Mucosa of stomach (tissue), 1 donor: Measurements from ENCODE around the gene ROBO2.

ENCODE experiments used
- H3K27me3 ChIP-seq: one replicate; pipeline ENCODE4 v1.7.0; 2013; ENCODE audit warnings: mild to moderate bottlenecking, low read length; ENCODE audit not compliant: control insufficient read depth, insufficient read depth
- H3K36me3 ChIP-seq: one replicate; pipeline ENCODE4 v1.7.0; 2013; ENCODE audit warnings: low read length; ENCODE audit not compliant: control insufficient read depth, insufficient read depth
- H3K4me1 ChIP-seq: one replicate; pipeline ENCODE4 v1.7.0; 2013; ENCODE audit warnings: mild to moderate bottlenecking, low read length; ENCODE audit not compliant: control insufficient read depth, insufficient read depth
- H3K4me3 ChIP-seq: one replicate; pipeline ENCODE4 v1.7.0; 2013; ENCODE audit warnings: low read length
- H3K9ac ChIP-seq: one replicate; pipeline ENCODE4 v1.7.0; 2013; ENCODE audit warnings: mild to moderate bottlenecking, low read length, moderate library complexity
- H3K9me3 ChIP-seq: one replicate; pipeline ENCODE4 v1.7.0; 2013; ENCODE audit warnings: mild to moderate bottlenecking, low read length, moderate library complexity; ENCODE audit not compliant: control insufficient read depth
- donor health status: Pancreatic carcinoma.

ROBO2 gene

DNA sequence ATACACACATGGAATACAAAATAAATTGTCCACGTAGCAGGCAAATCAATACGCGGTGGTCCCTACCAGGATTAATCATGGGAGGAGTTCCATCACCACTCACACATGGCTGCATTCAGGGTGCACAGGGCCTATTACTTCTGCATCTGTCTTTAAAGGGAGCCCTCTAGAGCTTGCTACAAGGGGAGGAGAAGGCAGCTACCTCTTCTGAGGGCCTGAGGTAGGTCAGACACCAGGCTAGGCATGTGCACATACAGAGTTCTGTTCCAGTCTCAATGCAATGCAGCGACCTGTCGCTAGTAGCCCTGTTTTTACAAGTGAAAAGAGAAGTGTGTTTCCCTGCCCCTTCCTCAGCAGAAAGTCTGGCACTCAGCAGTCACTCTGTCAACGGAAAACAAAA is 102.7 kb downstream of the ROBO2 start:
- Histone ChIP-seq H3K9me3 (no peaks in the 10 kb centered on the region), H3K27me3 (no peaks in the 10 kb centered on the region), H3K4me3 (no peak overlapping the region), H3K9ac (no peak overlapping the region), H3K36me3 (no peaks in the 10 kb centered on the region), H3K4me1 (no peaks in the 10 kb centered on the region)

DNA sequence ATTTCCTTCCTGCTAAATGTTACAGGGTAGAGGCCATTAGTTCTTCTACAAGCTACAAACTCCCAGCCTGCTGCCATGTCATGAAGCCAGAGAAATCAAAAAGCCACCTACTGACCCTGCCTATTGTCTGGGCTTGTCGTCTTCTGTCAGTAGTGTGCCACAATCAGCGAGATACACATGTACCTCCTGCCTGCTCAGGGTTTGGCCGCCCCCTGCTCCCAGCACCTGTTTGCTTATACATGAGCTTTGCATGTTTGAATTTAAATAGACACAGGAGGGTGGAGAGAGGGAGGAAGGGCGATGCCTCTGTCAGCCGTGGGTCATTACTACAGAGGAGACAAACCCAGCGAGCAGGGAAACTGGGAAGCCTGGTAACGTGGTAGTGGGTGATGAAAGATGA is 106.1 kb downstream of the ROBO2 start:
- H3K9me3 ChIP-seq, result no peaks in the 10 kb centered on the region
- H3K27me3 ChIP-seq, result no peaks in the 10 kb centered on the region
- no peaks in the 10 kb centered on the region for H3K36me3 ChIP-seq
- no peak overlapping the region for H3K9ac ChIP-seq
- H3K4me1 ChIP-seq, result no peaks in the 10 kb centered on the region
- no peak overlapping the region for H3K4me3 ChIP-seq

- Histone ChIP-seq H3K4me3 (no peak overlapping the region), H3K36me3 (no peaks in the 10 kb centered on the region), H3K27me3 (no peaks in the 10 kb centered on the region), H3K4me1 (no peaks in the 10 kb centered on the region), H3K9ac (no peak overlapping the region), H3K9me3 (no peaks in the 10 kb centered on the region)
These were observed 108.1 kb downstream of the ROBO2 start for GRCh38 chr3:77147836-77148578.

GRCh38 chr3:77149382-77149781 is 109.5 kb downstream of the ROBO2 start:
- no peak overlapping the region for H3K9ac ChIP-seq
- H3K4me3 ChIP-seq, result no peak overlapping the region
- no peaks in the 10 kb centered on the region for H3K4me1 ChIP-seq
- no peaks in the 10 kb centered on the region for H3K9me3 ChIP-seq
- no peaks in the 10 kb centered on the region for H3K36me3 ChIP-seq
- no peaks in the 10 kb centered on the region for H3K27me3 ChIP-seq

- H3K27me3 ChIP-seq, result no peaks in the 10 kb centered on the region
- H3K36me3 ChIP-seq, result no peaks in the 10 kb centered on the region
- H3K9me3 ChIP-seq, result no peaks in the 10 kb centered on the region
- H3K4me1 ChIP-seq, result no peaks in the 10 kb centered on the region
- H3K4me3 ChIP-seq, result no peak overlapping the region
- no peak overlapping the region for H3K9ac ChIP-seq
These were observed 110.1 kb downstream of the ROBO2 start for GRCh38 chr3:77150028-77150427.

DNA sequence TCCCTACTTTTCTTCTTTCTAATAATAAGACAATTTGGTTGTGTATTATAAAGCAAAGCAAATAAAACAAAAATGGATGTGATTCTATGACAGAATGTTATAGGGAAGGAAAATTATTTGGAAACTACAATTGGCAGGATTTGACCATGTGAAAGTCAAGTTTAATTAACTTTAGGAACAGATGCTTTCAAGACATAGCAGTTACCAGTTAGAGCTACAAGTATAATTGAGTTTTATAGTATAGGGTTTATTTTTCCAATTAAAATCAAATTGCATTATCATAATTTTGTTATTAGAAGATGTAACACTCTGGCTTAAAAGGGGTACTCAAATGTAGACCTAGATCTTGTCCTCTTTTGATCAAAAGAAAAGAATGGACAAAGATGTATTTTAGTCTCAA is 110.9 kb downstream of the ROBO2 start:
- H3K9me3 ChIP-seq, result no peaks in the 10 kb centered on the region
- H3K4me3 ChIP-seq, result no peak overlapping the region
- no peaks in the 10 kb centered on the region for H3K4me1 ChIP-seq
- no peak overlapping the region for H3K9ac ChIP-seq
- no peaks in the 10 kb centered on the region for H3K27me3 ChIP-seq
- H3K36me3 ChIP-seq, result no peaks in the 10 kb centered on the region

GRCh38 chr3:77158730-77159581 is 119.1 kb downstream of the ROBO2 start:
- Histone ChIP-seq H3K4me3 (no peak overlapping the region), H3K27me3 (no peaks in the 10 kb centered on the region)

GRCh38 chr3:77160931-77161497 is 121.1 kb downstream of the ROBO2 start:
- Histone ChIP-seq H3K36me3 (no peaks in the 10 kb centered on the region), H3K9ac (no peak overlapping the region), H3K27me3 (no peaks in the 10 kb centered on the region), H3K9me3 (no peaks in the 10 kb centered on the region), H3K4me1 (no peaks in the 10 kb centered on the region), H3K4me3 (no peak overlapping the region)

More at GRCh38 chr3:77158730-77159581, 119.1 kb downstream of the ROBO2 start:
- no peaks in the 10 kb centered on the region for H3K36me3 ChIP-seq
- no peak overlapping the region for H3K9ac ChIP-seq
- H3K9me3 ChIP-seq, result no peaks in the 10 kb centered on the region
- H3K4me1 ChIP-seq, result no peaks in the 10 kb centered on the region

DNA sequence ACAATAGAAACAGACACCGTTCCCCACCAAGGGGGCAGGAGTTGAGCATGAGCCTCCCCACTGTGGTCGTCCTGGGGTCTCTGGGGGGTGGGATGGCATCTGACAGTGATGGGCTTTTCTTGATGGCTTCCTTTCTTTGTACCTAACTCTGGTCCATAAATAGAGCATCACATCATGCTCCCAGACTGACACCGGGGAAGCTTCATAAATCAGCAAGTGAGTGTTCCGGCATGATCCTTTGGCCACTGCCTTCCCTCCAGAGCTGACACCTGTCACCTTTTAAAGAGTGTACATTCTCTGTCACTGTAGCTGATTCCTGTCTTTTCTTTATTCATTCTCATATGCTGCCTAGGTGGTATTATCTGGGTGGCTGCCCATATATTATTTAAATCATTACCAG is 129.9 kb downstream of the ROBO2 start:
- no peaks in the 10 kb centered on the region for H3K4me1 ChIP-seq
- no peak overlapping the region for H3K9ac ChIP-seq
- H3K27me3 ChIP-seq, result no peaks in the 10 kb centered on the region
- H3K4me3 ChIP-seq, result no peak overlapping the region
- H3K9me3 ChIP-seq, result no peaks in the 10 kb centered on the region
- no peaks in the 10 kb centered on the region for H3K36me3 ChIP-seq

DNA sequence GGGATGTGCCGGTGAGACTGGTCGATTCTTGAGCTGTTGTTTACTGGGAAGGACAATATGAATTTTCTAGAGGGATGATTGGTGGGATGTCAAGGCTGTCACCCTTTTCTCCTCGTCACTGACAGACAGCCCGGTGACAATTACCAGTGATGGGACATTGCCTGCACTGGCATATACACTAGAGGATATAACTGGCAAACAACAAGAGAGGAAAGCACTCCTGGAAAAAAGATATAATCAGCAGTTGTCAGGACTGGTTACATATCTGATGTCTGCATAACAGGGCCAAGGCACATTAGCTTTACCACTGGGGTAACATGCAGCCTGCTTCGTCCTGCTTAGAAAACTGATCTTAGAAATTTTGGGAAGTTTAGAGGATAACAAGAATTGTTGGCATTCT is 131.1 kb downstream of the ROBO2 start:
- Histone ChIP-seq H3K4me3 (no peak overlapping the region), H3K36me3 (no peaks in the 10 kb centered on the region), H3K9me3 (no peaks in the 10 kb centered on the region), H3K27me3 (no peaks in the 10 kb centered on the region), H3K9ac (no peak overlapping the region), H3K4me1 (no peaks in the 10 kb centered on the region)

- no peak overlapping the region for H3K9ac ChIP-seq
- H3K36me3 ChIP-seq, result no peaks in the 10 kb centered on the region
- H3K27me3 ChIP-seq, result no peaks in the 10 kb centered on the region
- no peaks in the 10 kb centered on the region for H3K9me3 ChIP-seq
- H3K4me1 ChIP-seq, result no peaks in the 10 kb centered on the region
- H3K4me3 ChIP-seq, result no peak overlapping the region
These were observed 139.9 kb downstream of the ROBO2 start for GRCh38 chr3:77179762-77180161.

DNA sequence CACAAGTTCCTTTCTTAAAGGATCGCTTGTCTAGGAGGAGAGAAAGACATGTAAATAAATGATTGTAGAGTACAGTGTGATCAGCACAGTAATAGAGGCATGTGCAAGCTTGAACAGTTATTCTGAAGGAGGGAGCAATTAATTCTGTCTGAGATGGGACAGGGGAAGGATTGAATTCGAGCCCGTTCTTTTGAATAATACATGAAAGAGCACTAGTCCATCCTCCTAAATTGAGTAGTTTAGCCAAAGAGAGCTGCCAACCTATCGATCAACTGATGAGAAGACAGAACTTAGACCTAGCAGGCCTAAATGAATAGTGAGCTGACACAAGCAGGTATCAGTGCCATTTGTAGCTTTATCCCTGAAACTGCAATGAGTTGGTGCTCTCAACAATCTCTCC is 142.4 kb downstream of the ROBO2 start:
- Histone ChIP-seq H3K4me3 (no peak overlapping the region), H3K9ac (no peak overlapping the region), H3K36me3 (no peaks in the 10 kb centered on the region), H3K9me3 (no peaks in the 10 kb centered on the region), H3K27me3 (no peaks in the 10 kb centered on the region), H3K4me1 (no peaks in the 10 kb centered on the region)
